Activated T-helper 1 cell treated with anti-CD3 and anti-CD28 coated beads, Interleukin-2, amount 50 U/mL, for 16 hours (primary cell): Measurements from ENCODE around the gene NCAM2.

ENCODE experiments used
- DNase-seq, 2 donors: peaks; one replicate each; pipeline ENCODE4 v3.0.0-alpha.2; 2020; ENCODE audit warnings: low read depth in 1 of 2, low spot score in 1 of 2

Gene NCAM2

DNA sequence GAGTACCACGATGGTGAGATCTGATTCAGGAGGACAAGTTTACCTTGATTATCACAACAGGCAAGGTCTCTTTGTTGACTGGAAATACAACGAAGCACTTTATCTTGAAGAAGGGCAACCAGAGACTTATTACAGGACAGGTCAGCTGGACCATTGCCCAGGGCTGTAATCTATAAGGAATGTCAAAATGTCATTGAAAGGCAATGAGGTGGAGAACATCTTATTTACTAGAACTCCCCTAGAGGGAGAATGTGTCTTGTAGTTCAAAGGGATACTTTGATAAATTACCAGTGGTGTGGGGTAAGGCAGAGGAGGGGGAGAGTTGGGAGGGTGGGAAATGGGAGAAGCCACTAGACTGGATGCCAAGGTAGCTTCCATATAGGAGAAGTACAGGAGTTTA lies 212.3 kb downstream of the NCAM2 start:
- DNase-seq = no peak

DNA sequence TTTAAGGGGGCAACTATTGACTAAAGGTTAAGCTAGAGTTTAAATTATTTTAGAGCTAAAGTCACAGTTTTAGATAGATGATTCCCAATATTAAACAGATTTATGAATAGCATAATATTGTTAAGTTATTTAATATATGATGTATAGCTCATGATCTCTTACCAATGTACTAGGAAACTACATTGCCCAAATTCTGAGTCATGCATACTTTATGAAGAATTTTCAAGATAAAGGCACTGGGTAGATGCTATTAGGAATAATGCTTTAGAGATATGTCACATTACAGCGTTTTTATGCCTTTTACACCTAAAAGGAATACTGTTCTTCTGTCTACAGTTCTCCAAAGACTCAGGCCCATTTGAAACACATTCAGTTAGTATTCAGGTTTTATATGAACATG lies 215.1 kb downstream of the NCAM2 start:
- DNase-seq = no peak

DNA sequence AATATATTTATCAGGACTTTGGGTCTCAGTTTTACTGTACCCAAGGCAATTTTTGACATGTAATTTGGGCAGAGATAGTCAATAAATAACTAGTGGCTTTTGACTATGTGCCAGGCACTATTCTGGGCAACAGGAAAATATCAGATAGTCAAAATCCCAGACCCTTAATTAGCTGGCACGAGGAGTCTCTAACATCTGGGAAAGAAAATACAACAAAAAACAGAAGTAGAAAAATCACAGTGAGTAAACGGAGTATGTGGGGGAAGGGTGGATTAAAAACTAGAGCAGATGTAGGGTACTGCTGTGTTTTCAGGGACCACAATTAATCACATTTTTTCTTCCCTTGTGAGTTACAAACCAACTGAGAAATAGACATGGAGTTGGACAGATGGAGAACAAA lies 217.8 kb downstream of the NCAM2 start:
- no peak for DNase-seq

DNA sequence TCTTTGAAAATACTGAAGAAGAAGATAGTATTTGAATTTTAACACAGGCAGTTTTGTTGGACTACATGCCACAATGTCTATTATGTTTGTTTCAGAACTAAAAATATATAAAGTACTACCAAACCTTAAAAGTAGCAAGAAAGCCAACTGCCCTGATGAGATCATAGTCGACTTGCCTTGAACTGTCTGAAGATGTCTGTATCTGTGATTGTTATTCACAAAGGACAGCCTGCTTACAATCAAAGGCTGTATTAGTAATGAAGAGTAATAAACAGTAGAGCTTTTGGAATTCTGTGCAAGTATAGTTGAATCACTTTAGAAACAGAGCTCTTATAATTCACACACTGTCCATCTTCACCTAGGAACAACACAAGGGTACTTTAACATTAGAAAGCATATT lies 228.3 kb downstream of the NCAM2 start:
- DNase-seq = no peak

DNA sequence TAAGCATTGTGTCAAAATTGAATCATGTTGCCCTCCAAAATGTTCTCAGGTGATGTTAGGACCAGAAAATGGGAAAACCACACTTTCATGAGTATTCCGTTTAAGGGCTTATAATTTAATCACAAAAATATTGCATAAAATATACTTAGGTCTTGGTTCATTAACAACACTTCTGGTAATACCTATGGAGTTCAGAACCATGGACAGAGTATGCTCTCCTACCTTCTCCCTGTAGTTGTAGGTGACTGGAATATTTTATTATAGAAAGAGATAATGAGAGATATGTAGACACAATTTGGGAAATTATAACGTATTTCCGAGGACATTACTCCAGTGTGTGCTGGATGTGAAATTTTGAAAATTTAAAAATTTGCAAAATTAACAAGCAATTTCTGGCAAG lies 232.5 kb downstream of the NCAM2 start:
- no peak for DNase-seq

DNA sequence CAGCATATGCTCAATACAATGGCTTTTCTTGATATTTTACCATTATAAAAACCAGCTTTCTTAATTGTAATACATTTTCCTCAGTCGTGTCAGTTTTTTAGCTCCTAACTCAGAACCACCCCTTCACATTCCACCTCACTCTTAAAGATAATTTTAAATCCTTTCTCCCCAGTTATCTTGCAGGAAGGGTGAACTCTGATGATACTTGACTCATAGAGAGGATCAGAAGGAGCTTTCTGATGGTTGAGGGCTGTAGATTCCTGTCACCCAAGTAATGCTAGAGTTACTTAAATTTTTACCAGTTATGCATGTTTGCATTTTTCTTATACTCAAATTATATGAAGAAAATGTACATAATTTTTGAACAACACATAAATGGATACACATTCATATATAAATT lies 233.7 kb downstream of the NCAM2 start:
- no peak for DNase-seq

DNA sequence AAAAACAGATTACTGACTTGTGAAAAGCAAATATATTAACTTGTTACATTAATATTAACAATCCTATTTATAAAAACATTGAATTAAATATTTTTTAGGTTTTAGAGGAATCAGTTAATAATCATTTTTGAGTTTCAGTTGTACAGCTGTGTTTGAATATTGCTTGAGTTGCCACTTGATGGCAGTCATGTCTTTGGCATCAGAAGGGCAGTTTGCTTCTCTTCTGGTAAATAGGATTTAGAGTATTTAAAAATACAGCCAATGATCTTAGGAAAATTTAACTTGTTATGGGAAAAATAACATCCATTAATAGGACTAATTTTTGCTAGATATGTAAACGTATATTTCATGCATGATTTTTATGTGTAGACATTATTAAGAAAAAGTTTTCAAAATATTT lies 234.1 kb downstream of the NCAM2 start:
- no peak for DNase-seq

DNA sequence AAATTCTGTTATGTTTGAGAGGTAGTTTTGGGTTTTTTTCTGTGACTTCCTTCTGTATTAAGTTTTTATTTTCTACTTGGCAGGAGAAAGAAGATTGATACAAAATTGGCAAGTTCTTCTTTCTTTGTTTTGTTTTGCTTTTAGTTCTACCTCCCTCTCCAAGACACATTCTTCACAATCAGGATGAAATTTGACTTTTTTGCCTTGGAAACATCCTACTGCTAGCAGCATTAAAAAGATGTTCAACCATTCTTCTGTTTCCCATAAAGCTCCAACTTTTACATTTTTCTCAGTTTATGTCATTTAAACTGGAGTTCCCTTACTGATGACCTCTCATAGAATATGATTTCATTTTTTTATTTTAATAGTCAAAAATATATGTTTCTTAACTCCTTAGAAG lies 234.8 kb downstream of the NCAM2 start:
- DNase-seq = no peak

DNA sequence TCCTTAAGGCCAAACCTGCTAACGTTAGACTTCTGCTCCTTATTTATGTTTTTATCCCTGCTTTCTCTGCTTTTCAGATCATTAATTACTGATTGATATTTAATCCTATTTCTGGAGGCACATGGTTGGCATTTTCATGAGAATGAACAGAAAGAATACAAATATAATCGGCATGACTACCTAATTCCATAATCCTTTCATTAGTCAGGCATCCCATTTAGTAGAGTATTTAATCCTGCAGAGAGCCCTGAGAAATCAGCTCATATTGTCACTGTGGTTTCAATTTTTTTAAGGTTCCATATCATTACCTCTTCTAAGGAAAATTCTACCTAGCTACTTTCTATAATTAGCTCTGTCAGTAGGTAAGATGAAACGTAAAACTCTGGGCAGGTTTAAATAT lies 238.8 kb downstream of the NCAM2 start:
- DNase-seq = no peak

DNA sequence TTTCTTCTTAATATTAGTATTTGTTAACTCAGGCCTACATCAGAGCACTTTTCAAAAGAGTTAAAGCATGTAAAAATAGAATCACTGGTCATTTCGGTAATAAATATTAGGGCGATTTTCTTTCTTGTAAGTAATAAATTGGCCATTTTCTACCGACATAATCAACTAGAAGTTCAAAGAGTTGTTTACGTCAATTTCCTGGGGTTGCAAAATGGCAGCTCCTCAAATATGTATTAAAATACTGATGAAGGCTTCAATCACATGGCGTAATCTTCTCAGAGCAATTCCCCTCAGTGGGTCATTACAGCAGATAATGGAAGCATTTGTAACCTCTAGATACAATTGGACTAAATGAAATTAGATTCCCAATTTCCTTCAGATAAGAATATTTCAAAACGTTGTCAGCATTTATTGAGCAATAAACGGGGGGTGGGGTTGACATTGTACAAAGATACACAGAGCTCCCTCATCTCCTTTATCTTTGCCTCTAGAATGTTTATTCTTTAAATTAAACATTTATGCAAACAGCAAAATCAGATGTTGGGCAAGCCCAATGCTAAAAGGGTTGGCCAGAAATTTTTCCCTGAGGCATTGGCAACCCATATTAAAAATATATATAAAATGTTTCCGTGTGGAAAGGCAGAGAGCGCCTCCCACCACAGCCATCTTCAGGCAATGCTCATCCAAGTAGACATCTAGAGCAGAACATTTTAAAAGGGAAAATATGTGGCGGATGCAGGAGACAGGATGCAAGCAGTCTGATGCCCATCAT lies 240.6 kb downstream of the NCAM2 start:
- DNase-seq = no peak

DNA sequence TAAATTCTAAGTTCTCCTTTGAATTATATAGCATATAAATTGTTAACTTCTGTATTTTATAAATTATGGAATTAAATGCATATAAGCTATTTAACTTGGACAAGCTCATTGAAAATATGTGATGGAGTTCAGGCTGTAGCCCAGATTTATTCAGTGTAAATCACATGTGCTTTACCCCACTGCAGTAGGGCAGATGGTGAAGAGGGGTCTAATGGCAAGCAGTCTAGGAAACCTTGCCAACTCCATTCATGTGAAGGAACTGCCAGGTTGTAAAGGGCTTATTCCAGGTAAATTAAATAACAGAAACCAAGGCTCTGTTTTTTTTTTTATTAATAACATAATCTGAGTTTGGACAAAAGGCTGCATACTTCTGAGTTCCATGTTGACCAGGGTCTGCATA lies 243.2 kb downstream of the NCAM2 start:
- no peak for DNase-seq

DNA sequence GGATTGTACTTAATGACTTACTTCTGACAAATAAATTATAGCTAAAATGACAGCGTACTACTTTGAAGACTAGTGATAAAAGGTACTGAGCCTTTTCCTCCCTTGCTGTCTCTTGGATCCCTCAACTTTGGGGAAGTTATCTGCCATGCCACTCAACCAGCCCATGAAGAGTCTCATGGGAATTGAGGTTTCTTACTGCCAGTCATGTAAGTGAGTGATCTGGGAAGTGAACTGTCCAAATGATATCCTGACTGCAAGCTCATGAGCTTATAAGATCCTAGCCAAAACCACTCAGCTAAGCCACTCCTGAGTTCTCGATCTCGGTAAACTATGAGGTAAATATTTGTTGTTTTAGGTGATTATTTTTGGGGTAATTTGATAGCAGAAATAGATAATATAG lies 247.8 kb downstream of the NCAM2 start:
- DNase-seq = no peak

DNA sequence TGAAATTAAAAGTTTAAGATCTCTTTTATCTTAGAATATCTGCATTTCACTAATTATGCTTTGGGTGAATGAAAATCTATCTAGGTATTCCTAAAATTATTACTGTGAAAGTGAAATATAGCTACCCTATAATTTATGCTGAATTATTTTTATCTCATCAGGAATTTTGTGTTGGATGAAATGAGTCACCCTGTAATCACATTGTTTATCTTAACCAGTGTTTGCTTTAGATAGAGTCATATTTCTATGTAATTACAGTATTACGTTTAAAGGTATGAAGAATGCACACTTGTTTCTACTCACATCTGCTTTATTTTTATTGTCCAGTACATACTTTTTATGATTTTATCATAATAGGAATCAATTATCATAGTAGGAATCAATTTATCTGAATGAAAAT lies 249.2 kb downstream of the NCAM2 start:
- no peak for DNase-seq

DNA sequence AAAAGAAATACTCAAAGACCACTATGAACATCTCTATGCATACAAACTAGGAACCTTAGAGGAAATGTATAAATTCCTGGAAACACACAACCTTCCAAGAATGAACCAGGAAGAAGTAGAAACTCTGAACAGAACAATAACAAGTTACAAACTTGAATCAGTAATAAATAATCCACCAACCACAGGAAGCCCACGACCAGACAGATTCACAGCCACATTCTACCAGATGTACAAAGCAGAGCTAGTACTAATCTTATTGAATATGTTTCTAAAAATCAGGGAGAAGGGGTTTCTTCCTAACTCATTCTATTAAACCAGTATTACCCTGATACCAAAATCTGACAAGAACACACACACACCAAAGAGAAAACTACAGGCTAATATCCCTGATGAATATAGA lies 263.8 kb downstream of the NCAM2 start:
- no peak for DNase-seq

DNA sequence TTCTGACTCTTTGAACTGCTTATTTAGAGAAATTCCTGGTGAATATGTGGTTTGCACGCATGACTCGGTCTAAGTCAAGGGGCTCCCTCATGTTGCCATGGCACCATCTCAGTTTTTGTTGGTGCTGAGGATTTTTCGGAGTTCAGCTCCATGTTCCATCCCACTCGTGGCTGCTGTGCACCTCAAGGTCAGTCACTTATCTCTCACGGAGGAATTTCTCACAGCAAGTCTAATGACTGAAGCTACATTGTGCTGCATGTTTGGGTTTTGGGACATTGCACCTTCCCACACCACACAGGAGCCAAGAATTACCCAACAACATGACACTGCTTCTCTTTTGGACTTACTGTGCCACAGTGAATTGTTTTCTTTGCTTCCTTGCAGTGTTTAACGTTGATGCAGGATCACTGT lies 269.9 kb downstream of the NCAM2 start:
- no peak for DNase-seq

DNA sequence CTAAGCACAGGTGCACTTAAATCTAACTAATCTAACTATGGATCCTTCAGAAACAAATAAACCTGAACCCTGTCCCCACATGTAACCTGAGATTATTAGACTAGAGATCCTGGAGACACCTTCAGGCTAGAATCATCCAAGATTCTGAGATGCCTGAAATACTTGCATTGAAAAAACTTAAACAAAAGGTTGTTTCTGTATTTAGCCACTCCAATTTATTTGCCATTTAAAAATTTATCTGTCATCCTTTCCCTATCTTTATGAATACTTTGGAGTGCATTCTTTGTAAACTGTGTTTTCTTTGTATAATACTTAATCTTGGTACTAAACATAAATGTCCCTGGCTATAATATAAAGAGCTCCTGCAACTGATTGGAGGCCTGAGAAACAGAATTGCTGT lies 270.7 kb downstream of the NCAM2 start:
- no peak for DNase-seq

DNA sequence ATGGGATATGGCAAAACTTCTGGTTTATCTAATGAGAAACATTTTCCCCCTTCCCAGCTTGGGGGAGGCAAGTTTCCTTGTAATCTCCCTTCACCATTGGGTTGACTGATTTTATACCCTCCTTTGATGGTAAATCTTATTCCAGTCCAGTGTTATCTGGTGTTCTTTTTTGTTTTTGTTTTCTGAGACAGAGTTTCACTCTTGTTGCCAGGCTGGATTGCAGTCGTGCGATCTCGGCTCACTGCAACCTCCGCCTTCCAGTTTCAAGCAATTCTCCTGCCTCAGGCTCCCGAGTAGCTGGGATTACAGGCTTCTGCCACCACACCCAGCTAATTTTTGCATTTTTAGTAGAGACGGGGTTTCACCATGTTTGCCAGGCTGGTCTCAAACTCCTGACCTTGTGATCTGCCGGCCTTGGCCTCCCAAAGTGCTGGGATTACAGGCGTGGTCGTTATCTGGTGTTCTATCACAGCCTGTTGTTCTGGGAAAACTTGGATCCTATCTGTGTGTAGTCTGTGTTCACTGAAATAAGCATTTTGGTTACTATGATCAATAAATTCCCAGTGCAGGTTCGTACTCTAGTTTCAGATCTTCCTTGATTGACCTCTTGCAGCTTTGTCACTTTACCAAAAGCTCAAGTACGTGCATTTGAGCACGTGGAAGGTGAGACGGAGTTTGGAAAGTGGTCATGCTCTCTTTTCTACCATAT lies 281.1 kb downstream of the NCAM2 start:
- DNase-seq = no peak

DNA sequence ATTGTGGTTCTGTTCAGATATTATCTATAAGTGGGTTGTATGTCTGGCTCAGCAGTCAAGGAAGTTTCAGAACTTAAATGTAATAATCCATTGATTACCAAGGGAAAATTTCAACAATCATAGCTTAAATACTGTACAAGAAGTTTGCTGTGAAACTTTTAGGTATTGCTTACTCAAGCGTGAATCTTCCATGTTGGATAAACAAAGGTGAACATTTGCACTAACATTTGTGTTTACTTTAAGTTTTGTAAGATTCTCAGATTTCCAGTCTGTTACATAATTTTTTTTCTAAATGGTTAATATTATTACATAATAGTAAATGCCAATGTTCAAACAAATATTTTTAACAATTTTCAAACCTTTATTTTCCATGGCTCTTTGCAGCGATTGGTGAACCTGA lies 285.6 kb downstream of the NCAM2 start:
- no peak for DNase-seq

DNA sequence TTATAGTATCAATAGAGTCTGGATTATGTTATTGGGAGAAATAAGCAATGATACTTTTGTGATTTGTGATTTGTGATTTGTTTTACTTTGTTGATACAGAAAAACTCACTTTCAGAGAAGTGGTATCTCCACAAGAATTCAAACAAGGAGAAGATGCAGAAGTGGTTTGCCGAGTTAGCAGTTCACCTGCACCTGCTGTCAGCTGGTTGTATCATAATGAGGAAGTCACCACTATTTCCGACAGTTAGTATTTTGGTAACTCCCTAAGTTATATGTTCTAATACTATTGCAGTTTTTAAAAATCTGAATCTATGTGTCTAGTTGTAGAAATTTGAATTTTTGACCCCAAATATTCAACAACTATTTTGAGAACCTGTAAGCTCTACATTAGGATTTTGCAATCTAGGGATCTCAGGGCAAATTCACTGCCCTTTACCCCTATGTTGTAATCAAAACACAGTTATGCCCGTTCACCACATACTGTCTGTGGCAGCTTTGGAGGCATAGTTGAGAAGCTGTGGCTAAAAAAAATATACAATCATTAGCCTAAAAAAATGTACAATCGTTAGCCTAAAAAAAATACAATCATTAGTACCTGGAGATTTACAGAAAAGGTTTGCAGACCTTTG lies 288.1 kb downstream of the NCAM2 start:
- no peak for DNase-seq

DNA sequence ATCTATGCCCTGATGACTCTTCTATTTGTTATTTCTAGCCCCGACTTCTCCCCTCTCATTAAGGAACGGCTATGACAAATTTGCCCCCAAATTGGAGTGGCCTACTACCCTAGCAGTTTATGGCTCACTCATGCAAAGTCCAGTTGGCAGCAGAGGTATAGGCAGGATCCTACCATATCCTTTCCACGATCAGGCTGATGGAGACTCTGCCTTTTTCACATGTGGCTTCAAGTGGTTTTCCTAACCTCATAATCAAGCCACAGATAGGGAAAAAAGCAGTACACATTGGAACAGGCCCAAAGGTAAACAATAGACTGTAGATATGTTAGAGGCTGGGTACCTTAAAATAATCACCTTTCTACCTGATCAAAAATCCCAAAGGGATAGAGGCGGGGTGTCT lies 292.5 kb downstream of the NCAM2 start:
- DNase-seq = no peak

DNA sequence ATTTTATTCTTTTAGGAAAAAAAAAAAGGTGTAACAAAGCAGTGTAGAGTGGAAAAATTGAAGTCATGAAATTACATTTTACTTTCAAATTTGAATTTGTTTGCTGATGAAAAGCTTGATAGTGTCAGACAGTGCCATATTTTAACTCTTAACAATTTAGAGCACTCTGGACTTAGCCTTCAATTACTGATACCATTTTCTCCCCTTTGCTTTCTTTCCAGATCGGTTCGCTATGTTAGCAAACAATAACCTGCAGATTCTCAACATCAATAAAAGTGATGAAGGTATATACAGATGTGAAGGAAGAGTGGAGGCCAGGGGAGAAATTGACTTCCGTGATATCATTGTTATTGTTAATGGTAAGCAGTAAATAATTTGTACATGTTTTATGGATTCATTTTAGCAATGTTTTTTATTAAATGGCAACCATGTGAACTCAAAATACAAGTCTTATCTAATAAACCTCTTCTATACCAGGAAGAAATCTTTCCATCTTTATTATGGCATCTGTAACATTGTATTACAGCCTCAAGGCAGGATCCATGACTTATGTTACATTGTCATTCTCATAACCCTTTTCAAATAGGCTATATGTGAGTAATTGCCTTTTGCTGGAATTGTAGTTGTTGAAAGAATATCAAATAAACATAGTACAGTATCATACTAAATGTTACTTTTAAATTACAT lies 293.8 kb downstream of the NCAM2 start:
- DNase-seq = no peak

DNA sequence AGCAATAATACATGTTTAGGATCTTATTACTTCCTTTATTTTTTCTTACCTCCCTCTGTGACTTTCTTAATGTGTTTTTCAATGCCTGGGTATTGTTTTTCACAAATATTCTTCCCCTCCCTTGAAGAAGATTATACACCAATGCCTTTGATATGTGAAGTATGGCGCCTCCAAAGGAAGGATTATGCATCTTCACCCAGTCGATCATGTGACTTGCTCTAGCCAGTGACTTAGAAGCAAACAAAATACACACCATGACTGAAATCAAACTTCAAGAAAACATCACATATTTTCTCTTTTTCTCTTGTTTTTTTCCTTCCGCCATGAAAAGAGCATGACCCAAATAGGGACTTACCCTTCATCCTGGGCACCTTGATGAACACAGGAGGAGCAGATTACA lies 297.1 kb downstream of the NCAM2 start:
- DNase-seq = no peak
